Right lobe of liver (tissue), 4 donors: ENCODE results near the gene PITPNB.

ENCODE experiments used
- CTCF ChIP-seq, 4 donors: fragments of 200-600 bp in 3 of 4; fragments of 450-650 bp in 1 of 4; IDR thresholded peaks; one replicate each; pipeline versions ENCODE4 v1.5.1 to v1.8.0; 2016 to 2022; ENCODE audit warnings: antibody characterized with exemption in 4 of 4, mild to moderate bottlenecking in 2 of 4
- POLR2A ChIP-seq: fragments of 450-650 bp; IDR thresholded peaks from one replicate; pipeline ENCODE4 v1.6.1; 2017; ENCODE audit warnings: antibody characterized with exemption, mild to moderate bottlenecking
- donor health status: DM: no; HTN: no; CAD: no.
- donor health status: DM: no; HTN: no; CAD: no.
- donor health status: DM: no; HTN: yes; CAD: no.

GRCh38 chr22:27925331-27925730 is 6.3 kb upstream of the PITPNB start:
- TF ChIP-seq CTCF (IDR thresholded peaks at IDR 0.05) (no peak), POLR2A (no peak)
